EL (cell line): ENCODE measurements around the gene DCUN1D2.

Experiments used
- DNase-seq: peaks from one replicate; pipeline ENCODE4 v3.0.0-alpha.2; 2016

DCUN1D2 gene

DNA sequence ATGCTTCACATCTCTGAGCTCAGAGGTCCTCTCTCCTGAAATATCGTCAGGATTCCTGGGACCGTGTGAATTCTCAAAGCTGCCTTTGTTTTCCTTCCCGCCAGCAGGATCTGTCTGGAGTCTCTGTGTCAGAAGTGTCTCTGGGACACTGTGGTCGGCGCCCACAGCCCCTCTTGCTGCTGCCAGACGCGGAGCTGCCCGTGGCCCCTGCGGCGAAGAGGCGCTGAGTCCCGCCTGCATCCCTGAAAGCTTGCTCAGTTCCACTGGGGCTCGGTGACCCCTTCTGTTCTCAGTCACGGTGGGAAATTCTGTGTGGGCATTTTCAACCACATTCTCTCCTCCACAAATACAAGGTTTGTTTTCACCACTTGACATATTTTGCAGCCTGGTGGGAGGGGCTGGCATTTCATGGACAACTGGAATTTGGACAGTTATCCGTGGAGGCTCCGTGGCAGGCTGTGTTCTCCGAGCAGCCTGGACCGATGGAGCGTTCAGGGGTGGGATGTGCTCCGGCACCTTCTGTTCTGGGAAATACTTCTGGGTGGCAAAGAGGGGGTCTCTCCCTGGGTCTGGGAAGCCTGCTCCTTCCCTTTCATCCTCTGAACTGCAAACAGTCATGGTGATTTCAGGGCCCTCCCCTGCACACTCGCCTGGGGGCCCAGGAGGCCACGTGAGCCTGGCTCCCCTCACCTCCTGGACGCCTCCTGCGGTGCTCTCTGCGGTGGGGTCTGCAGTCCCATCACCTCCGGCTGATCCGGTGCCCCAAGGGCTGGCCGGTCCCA, 84.0 kb downstream of the DCUN1D2 start:
- no peak for DNase-seq
